Skeletal muscle tissue (tissue), 4 donors: ENCODE results near the gene TAF5L. TPM values are rescaled to one million over a fixed set of nuclear protein-coding genes. Genes with fewer than 3 reads are reported as not detected.
A peak's percentile ranks its signal among the peaks of the same experiment; 100 is the strongest.
"Not testable (repeated sequence)": the region's sequence is repeated elsewhere in the genome, so short reads cannot be mapped to it uniquely, and the experiment has no call there.

Source experiments
- H3K27ac ChIP-seq: one replicate; pipeline ENCODE4 v1.7.0; 2013; ENCODE audit warnings: mild to moderate bottlenecking, low read depth, low read length, inconsistent platforms
- H3K27me3 ChIP-seq, 3 donors: one replicate each; pipeline ENCODE4 v1.7.0; 2013; ENCODE audit warnings: low read length in 3 of 3; ENCODE audit not compliant: control insufficient read depth in 3 of 3, insufficient read depth in 3 of 3
- H3K36me3 ChIP-seq, 3 donors: one replicate each; pipeline ENCODE4 v1.7.0; 2013; ENCODE audit warnings: low read length in 3 of 3; ENCODE audit not compliant: control insufficient read depth in 3 of 3, insufficient read depth in 3 of 3
- H3K4me1 ChIP-seq, 3 donors: one replicate each; pipeline ENCODE4 v1.7.0; 2013; ENCODE audit warnings: low read length in 3 of 3, mild to moderate bottlenecking in 3 of 3; ENCODE audit not compliant: control insufficient read depth in 3 of 3, insufficient read depth in 3 of 3
- H3K4me3 ChIP-seq, 3 donors: one replicate each; pipeline ENCODE4 v1.7.0; 2013; ENCODE audit warnings: low read length in 3 of 3
- H3K9ac ChIP-seq, 3 donors: one replicate each; pipeline ENCODE4 v1.7.0; 2013; ENCODE audit warnings: low read length in 3 of 3, mild to moderate bottlenecking in 3 of 3, moderate library complexity in 2 of 3, low read depth in 1 of 3
- H3K9me3 ChIP-seq, 3 donors: one replicate each; pipeline ENCODE4 v1.7.0; 2013; ENCODE audit warnings: low read length in 3 of 3; ENCODE audit not compliant: control insufficient read depth in 3 of 3
- total RNA-seq: library from RNA; depleted of rRNA; stranded (reverse); fragments of >200 nt; gene quantifications from one replicate; pipeline ENCODE4 v1.2.3, GENCODE V29; 2014
- donor health status: Osteomylitis.

The TAF5L gene
- total RNA-seq, 1 donor from 2014 or later, result 9.9 TPM

DNA sequence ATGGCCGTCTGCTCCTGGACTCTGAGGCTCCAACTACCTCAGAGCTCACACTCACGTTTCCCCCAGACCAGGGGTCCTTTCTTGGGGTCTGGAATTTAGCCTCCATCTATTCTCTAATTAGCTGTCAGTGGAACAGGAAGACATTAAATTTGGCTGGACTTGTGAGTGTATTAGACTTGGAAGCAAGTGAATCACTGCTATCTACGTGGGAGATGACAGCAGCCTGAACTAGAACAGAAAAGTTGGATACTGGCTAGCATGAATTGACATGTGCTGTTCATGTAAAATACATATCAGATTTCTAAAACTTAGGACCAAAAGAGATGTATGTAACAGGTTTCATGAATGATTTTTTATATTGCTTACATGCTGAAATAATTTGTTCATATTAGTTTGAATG, 28.0 kb downstream of the TAF5L start:
- Histone ChIP-seq H3K9ac (peak overlapping the region in 2 of 3 donors; percentile 44 to 72), H3K27ac (peak overlapping the region; percentile 78), H3K4me3 (peak overlapping the region in 1 of 3 donors; percentile 0), H3K27me3 (no peaks in the 10 kb centered on the region), H3K9me3 (no peaks in the 10 kb centered on the region), H3K4me1 (peaks cover 12 to 17% (median 13%) of the 10 kb centered on the region in 3 donors), H3K36me3 (peaks cover 24 to 35% (median 27%) of the 10 kb centered on the region in 3 donors)

DNA sequence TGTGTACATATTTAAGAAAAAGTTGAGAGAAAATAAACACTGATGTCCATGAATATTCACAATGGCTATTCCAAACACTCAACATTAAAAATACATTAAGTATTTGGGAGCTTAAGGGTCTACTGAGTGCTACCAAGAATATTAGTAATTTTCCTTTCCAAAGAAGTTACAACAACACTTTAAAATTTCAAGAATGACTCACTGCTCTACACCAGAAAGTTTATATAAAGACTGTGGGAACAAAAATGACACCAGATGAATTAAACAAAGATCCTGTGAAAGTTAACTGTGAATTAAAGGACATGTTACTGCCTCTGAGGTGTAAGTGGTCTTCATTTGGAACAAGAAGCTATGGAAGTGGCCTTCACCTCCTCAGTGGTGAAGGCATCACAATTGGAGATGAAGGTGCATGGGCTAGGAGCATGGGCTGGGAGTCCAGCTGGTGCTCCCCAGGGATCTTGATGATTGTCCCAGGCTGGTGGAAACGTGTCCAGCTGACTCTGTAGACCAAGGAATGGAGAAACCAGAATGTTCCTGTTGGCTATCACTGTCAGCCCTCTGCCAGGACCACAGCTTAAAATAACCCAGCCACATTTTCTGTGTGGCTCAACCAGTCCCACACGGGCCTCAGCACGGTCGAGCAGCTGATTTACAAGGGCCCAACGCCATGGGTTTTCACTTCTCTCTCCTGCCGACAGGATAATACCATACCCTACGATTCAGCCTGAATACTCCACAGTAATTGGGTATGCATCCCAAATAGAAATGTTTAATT, 28.8 kb downstream of the TAF5L start:
- H3K27me3 ChIP-seq, result no peaks in the 10 kb centered on the region
- H3K4me1 ChIP-seq, result peaks cover 12 to 17% (median 13%) of the 10 kb centered on the region in 3 donors
- H3K9ac ChIP-seq, result peak overlapping the region in 1 of 3 donors; percentile 72
- peaks cover 19 to 31% (median 23%) of the 10 kb centered on the region in 3 donors for H3K36me3 ChIP-seq
- H3K9me3 ChIP-seq, result no peaks in the 10 kb centered on the region
- peak overlapping the region; percentile 1 to 41 (median 35) for H3K4me3 ChIP-seq
- H3K27ac ChIP-seq, result peak overlapping the region; percentile 78

GRCh38 chr1:229595876-229596275, 30.0 kb downstream of the TAF5L start:
- peaks cover 12 to 20% (median 15%) of the 10 kb centered on the region in 3 donors for H3K36me3 ChIP-seq
- not testable (repeated sequence) for H3K4me3 ChIP-seq, H3K27me3 ChIP-seq, H3K9ac ChIP-seq, H3K9me3 ChIP-seq
- peak overlapping the region; percentile 78 for H3K27ac ChIP-seq
- peaks cover 12 to 17% (median 13%) of the 10 kb centered on the region in 3 donors for H3K4me1 ChIP-seq

DNA sequence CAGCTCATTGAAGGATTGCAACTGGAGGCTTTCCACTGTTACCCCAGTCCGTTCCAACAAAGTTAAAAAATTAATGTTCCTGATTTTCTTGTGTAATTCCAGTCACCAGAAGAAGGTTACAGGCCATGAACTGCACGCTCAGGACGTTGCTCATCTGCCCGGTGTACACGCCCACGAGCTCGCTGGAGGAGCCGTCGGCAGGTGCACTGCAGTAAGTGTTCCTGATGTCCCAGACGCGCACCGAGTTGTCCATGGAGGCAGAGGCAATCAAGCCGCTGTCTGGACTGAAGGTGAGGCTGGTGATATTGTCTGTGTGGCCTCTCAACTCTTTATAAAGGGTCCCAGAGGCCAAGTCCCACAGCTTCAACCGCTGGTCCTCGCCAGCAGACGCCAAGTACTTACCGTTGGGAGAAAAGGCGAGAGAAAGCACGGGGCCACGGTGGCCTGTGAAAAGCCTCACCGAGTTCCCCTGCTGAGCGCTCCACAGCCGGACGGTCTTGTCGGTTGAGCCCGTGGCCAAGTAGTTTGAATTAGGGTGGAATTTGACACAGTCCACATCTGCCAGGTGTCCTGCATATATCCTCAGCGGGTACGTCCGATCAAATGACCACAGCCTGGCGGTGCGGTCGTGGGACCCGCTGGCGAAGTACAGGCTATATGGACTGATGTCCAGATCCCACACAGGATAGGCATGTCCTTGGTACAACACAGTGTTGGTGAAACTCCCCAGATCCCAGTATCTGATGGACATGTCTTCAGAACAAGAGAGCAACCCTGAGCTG, 31.5 kb downstream of the TAF5L start:
- H3K4me3 ChIP-seq, result no peak overlapping the region
- no peak overlapping the region for H3K27ac ChIP-seq
- no peak overlapping the region for H3K9ac ChIP-seq
- H3K27me3 ChIP-seq, result no peaks in the 10 kb centered on the region
- H3K36me3 ChIP-seq, result peaks cover 12 to 20% (median 15%) of the 10 kb centered on the region in 3 donors
- no peaks in the 10 kb centered on the region for H3K9me3 ChIP-seq
- H3K4me1 ChIP-seq, result peaks cover 12 to 17% (median 13%) of the 10 kb centered on the region in 3 donors

DNA sequence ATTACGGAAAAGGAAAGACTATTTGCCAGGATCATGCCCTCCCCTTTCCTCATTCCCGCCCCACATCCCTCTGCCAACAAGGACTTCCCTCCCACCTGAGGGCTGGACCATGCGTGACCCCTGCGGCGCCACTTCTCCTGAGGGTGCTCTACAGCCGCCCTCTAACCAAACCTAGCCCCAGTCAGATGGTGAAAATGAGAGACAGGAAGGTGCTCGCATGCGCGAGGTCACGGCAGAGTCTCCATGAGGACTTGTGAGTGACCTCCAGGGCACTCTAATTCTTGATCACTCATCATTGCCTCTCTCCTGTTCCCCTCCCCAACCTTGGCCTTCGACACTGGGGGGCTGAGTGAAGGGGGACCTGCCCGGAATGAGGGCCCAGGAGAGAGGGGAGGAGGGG, 32.1 kb downstream of the TAF5L start:
- Histone ChIP-seq H3K36me3 (peaks cover 12 to 20% (median 15%) of the 10 kb centered on the region in 3 donors), H3K4me3 (no peak overlapping the region), H3K27ac (no peak overlapping the region), H3K9me3 (no peaks in the 10 kb centered on the region), H3K4me1 (peaks cover 12 to 17% (median 13%) of the 10 kb centered on the region in 3 donors), H3K9ac (no peak overlapping the region), H3K27me3 (no peaks in the 10 kb centered on the region)

- H3K36me3 ChIP-seq, result peaks cover 12 to 20% (median 15%) of the 10 kb centered on the region in 3 donors
Observed at GRCh38 chr1:229590119-229590518, 35.8 kb downstream of the TAF5L start.

GRCh38 chr1:229585338-229585737, 40.6 kb downstream of the TAF5L start:
- Histone ChIP-seq H3K9ac (no peak overlapping the region), H3K9me3 (no peaks in the 10 kb centered on the region), H3K27ac (no peak overlapping the region), H3K4me1 (peaks cover 0 to 7% (median 4%) of the 10 kb centered on the region in 3 donors), H3K27me3 (no peaks in the 10 kb centered on the region), H3K4me3 (no peak overlapping the region), H3K36me3 (no peaks in the 10 kb centered on the region)

More at GRCh38 chr1:229590119-229590518, 35.8 kb downstream of the TAF5L start:
- H3K4me1 ChIP-seq, result no peaks in the 10 kb centered on the region
- H3K9me3 ChIP-seq, result no peaks in the 10 kb centered on the region
- H3K4me3 ChIP-seq, result no peak overlapping the region
- no peak overlapping the region for H3K9ac ChIP-seq
- H3K27ac ChIP-seq, result no peak overlapping the region
- H3K27me3 ChIP-seq, result no peaks in the 10 kb centered on the region

GRCh38 chr1:229582715-229583114, 43.2 kb downstream of the TAF5L start:
- no peak overlapping the region for H3K27ac ChIP-seq
- H3K27me3 ChIP-seq, result no peaks in the 10 kb centered on the region
- H3K9ac ChIP-seq, result no peak overlapping the region
- H3K36me3 ChIP-seq, result no peaks in the 10 kb centered on the region
- H3K9me3 ChIP-seq, result no peaks in the 10 kb centered on the region
- peaks cover 8 to 13% (median 11%) of the 10 kb centered on the region in 3 donors for H3K4me1 ChIP-seq
- no peak overlapping the region for H3K4me3 ChIP-seq

GRCh38 chr1:229582011-229582694, 43.8 kb downstream of the TAF5L start:
- Histone ChIP-seq H3K27me3 (no peaks in the 10 kb centered on the region), H3K4me3 (peak overlapping the region in 2 of 3 donors; percentile 32 to 37), H3K36me3 (no peaks in the 10 kb centered on the region), H3K9me3 (no peaks in the 10 kb centered on the region), H3K27ac (no peak overlapping the region), H3K4me1 (peaks cover 8 to 13% (median 11%) of the 10 kb centered on the region in 3 donors), H3K9ac (no peak overlapping the region)
